ENCODE measurements around the gene PFKP. TPM values are rescaled to one million over a fixed set of nuclear protein-coding genes. Genes with fewer than 3 reads are reported as not detected.

Gene PFKP
- total and polyA plus RNA-seq, 2 experiments from 2014 or later = 24.6 to 48.9 TPM

GRCh38 chr10:3054183-3054850, 13.0 kb upstream of the PFKP start:
- Histone ChIP-seq H3K79me2 (no peaks in the 10 kb centered on the region), H2AFZ (peak overlapping the region; percentile 33), H3K9me3 (ENCODE audit: low read depth) (no peaks in the 10 kb centered on the region), H3K9me2 (replicated peaks; ENCODE audit: insufficient read depth) (no peaks in the 10 kb centered on the region), H3K27ac (peak overlapping the region; percentile 19), H3K36me3 (replicated peaks; ENCODE audit: insufficient read depth, low read depth) (no peaks in the 10 kb centered on the region), H3K4me2 (no peak overlapping the region), H3K27me3 (no peaks in the 10 kb centered on the region), H4K20me1 (ENCODE audit: insufficient read depth, poor library complexity, severe bottlenecking) (no peaks in the 10 kb centered on the region), H3K4me3 (no peak overlapping the region), H3K4me1 (ENCODE audit: insufficient read depth) (no peaks in the 10 kb centered on the region)
- no peak for TF ChIP-seq EZH2phosphoT487 (IDR thresholded peaks at IDR 0.05; ENCODE audit: low read depth, severe bottlenecking, unreplicated experiment)
- 68% methylated on average over 6 of the region's 6 CpGs for WGBS (ENCODE audit: low lambda C conversion rate, missing lambda C conversion rate)
- DNase-seq (ENCODE audit: low spot score) = no peak

GRCh38 chr10:3054851-3055199, 12.5 kb upstream of the PFKP start:
- H4K20me1 ChIP-seq (ENCODE audit: insufficient read depth, poor library complexity, severe bottlenecking) = no peaks in the 10 kb centered on the region
- no peak overlapping the region for H3K4me3 ChIP-seq
- no peaks in the 10 kb centered on the region for H3K36me3 ChIP-seq (replicated peaks; ENCODE audit: insufficient read depth, low read depth)
- 71% methylated on average over 1 of the region's 1 CpG for WGBS (ENCODE audit: low lambda C conversion rate, missing lambda C conversion rate)
- no peaks in the 10 kb centered on the region for H3K4me1 ChIP-seq (ENCODE audit: insufficient read depth)
- H3K27me3 ChIP-seq = no peaks in the 10 kb centered on the region
- TF ChIP-seq EZH2phosphoT487 (IDR thresholded peaks at IDR 0.05; ENCODE audit: low read depth, severe bottlenecking, unreplicated experiment) = no peak
- no peak for TF ChIP-seq EZH2 (IDR thresholded peaks at IDR 0.05; ENCODE audit: borderline replicate concordance)
- no peak for TF ChIP-seq CTCF (IDR thresholded peaks at IDR 0.05; ENCODE audit: poor library complexity)
- H2AFZ ChIP-seq = peak overlapping the region; percentile 33
- H3K79me2 ChIP-seq = no peaks in the 10 kb centered on the region
- no peak overlapping the region for H3K4me2 ChIP-seq
- no peaks in the 10 kb centered on the region for H3K9me2 ChIP-seq (replicated peaks; ENCODE audit: insufficient read depth)
- peak overlapping the region; percentile 19 for H3K27ac ChIP-seq
- no peak for DNase-seq (ENCODE audit: low spot score)
- no peaks in the 10 kb centered on the region for H3K9me3 ChIP-seq (ENCODE audit: low read depth)

DNA sequence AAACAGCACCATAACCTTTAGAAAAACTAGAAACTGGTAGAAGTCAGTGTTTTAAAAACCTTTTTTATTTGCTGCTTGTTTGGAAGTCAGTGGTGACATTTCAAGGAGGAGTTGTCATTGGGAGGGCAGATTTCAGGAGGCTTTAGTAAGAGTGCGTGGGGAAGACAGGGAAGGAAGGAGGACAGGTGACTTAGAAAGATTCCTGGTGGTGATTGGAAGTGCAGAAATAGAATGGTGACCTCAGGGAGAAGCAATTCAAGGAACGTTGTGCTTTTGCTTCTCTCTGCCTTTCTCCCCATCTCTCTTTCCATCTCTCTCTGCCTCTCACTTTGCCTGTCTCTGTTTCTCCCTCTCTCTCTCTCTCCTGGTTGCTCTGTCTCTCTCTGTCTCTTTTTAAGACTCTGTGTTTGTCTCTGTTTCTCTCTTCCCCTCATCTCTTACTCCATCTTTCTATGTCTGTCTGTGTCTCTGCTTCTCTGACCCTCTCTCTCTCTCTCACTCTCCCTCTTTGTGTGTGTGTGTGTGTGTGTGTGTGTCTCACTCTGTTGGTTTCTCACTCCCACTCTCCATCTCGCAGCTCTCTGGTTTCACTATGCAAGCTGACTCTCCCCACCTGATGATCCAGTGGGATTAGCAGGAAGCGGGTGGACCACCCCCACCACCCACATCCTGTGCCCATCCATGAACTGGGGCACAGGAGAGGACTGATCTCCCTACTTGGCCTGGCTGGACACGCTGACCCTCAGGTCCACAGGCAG, 10.9 kb upstream of the PFKP start:
- H3K4me3 ChIP-seq = no peak overlapping the region
- no peaks in the 10 kb centered on the region for H3K36me3 ChIP-seq (replicated peaks; ENCODE audit: insufficient read depth, low read depth)
- no peaks in the 10 kb centered on the region for H3K9me3 ChIP-seq (ENCODE audit: low read depth)
- WGBS (ENCODE audit: low lambda C conversion rate, missing lambda C conversion rate) = 51% methylated on average over 5 of the region's 5 CpGs
- no peak overlapping the region for H2AFZ ChIP-seq
- no peaks in the 10 kb centered on the region for H3K27me3 ChIP-seq
- no peak for DNase-seq (ENCODE audit: low spot score)
- no peaks in the 10 kb centered on the region for H4K20me1 ChIP-seq (ENCODE audit: insufficient read depth, poor library complexity, severe bottlenecking)
- H3K9me2 ChIP-seq (replicated peaks; ENCODE audit: insufficient read depth) = no peaks in the 10 kb centered on the region
- no peak overlapping the region for H3K27ac ChIP-seq
- TF ChIP-seq EZH2 (IDR thresholded peaks at IDR 0.05; ENCODE audit: borderline replicate concordance) (no peak), CTCF (IDR thresholded peaks at IDR 0.05; ENCODE audit: poor library complexity) (no peak), EZH2phosphoT487 (IDR thresholded peaks at IDR 0.05; ENCODE audit: low read depth, severe bottlenecking, unreplicated experiment) (no peak)
- no peaks in the 10 kb centered on the region for H3K4me1 ChIP-seq (ENCODE audit: insufficient read depth)
- no peaks in the 10 kb centered on the region for H3K79me2 ChIP-seq
- H3K4me2 ChIP-seq = no peak overlapping the region

DNA sequence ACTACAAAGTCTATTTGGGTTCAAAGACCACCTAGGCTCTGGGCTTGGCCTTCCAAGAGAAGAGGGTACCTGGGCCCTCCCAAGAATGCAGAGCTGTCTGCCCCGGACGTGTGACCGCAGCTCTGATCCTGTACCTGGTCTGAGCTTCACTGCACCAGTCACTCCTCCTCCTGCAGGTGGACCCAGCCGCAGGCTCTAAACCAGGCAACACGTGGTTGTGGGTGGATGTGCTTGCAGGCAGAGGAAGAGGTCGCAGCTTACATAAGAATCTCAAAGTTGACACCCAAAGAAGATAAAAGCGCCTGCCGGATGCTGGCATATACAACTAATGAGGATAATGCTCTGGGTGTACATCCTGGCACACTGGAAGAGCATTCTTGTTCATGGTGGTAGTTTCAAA, 9.4 kb upstream of the PFKP start:
- no peak for DNase-seq (ENCODE audit: low spot score)
- Histone ChIP-seq H3K4me3 (no peak overlapping the region), H3K4me2 (no peak overlapping the region), H3K27me3 (no peaks in the 10 kb centered on the region), H2AFZ (no peak overlapping the region), H3K79me2 (no peaks in the 10 kb centered on the region), H4K20me1 (ENCODE audit: insufficient read depth, poor library complexity, severe bottlenecking) (no peaks in the 10 kb centered on the region), H3K9me2 (replicated peaks; ENCODE audit: insufficient read depth) (no peaks in the 10 kb centered on the region), H3K27ac (no peak overlapping the region), H3K36me3 (replicated peaks; ENCODE audit: insufficient read depth, low read depth) (no peaks in the 10 kb centered on the region), H3K4me1 (ENCODE audit: insufficient read depth) (no peaks in the 10 kb centered on the region), H3K9me3 (ENCODE audit: low read depth) (no peaks in the 10 kb centered on the region)
- TF ChIP-seq EZH2 (IDR thresholded peaks at IDR 0.05; ENCODE audit: borderline replicate concordance) = no peak
- TF ChIP-seq EZH2phosphoT487 (IDR thresholded peaks at IDR 0.05; ENCODE audit: low read depth, severe bottlenecking, unreplicated experiment) = no peak
- TF ChIP-seq CTCF (IDR thresholded peaks at IDR 0.05; ENCODE audit: poor library complexity) = no peak
- 90% methylated on average over 8 of the region's 8 CpGs for WGBS (ENCODE audit: low lambda C conversion rate, missing lambda C conversion rate)
